Endothelial cell of umbilical vein (primary cell): Measurements from ENCODE around the gene SOWAHD.

Source experiments
- EZH2 ChIP-seq: IDR thresholded peaks from 2 replicates; pipeline ENCODE4 v1.6.1; 2012; ENCODE audit warnings: borderline replicate concordance, low read depth, mild to moderate bottlenecking, moderate library complexity, low read length, inconsistent platforms; ENCODE audit not compliant: severe bottlenecking
- FOS ChIP-seq: IDR thresholded peaks from 2 replicates; pipeline ENCODE4 v1.6.1; 2011; ENCODE audit warnings: mild to moderate bottlenecking, low read length, moderate library complexity, borderline replicate concordance; ENCODE audit not compliant: insufficient read depth
- MYC ChIP-seq: IDR thresholded peaks from one replicate; pipeline ENCODE4 v1.6.1; 2011; ENCODE audit warnings: mild to moderate bottlenecking, low read depth, low read length
- POLR2A ChIP-seq: IDR thresholded peaks from 2 replicates; pipeline ENCODE4 v1.6.1; 2012; ENCODE audit warnings: low read depth, mild to moderate bottlenecking, control low read depth, low read length
- POLR2AphosphoS5 ChIP-seq: IDR thresholded peaks from 2 replicates; pipeline ENCODE4 v1.6.1; 2012; ENCODE audit warnings: low read depth, mild to moderate bottlenecking, control low read depth, low read length, moderate library complexity; ENCODE audit not compliant: insufficient read depth
- TF ChIP-seq, protein P1 (sequence below), 2 donors: IDR thresholded peaks; 1 replicate in 1 of 2; 2 replicates in 1 of 2; pipeline ENCODE4 v1.5.1; 2011; ENCODE audit warnings: low read length in 2 of 2, mild to moderate bottlenecking in 2 of 2, moderate library complexity in 2 of 2, control low read depth in 1 of 2, inconsistent platforms in 1 of 2, low read depth in 1 of 2; ENCODE audit not compliant: insufficient read depth in 1 of 2; ENCODE audit errors: extremely low read depth in 1 of 2
- TF ChIP-seq, protein P2 (sequence below): IDR thresholded peaks from 2 replicates; pipeline ENCODE4 v1.6.1; 2011; ENCODE audit not compliant: insufficient read depth, insufficient read length

DNA sequence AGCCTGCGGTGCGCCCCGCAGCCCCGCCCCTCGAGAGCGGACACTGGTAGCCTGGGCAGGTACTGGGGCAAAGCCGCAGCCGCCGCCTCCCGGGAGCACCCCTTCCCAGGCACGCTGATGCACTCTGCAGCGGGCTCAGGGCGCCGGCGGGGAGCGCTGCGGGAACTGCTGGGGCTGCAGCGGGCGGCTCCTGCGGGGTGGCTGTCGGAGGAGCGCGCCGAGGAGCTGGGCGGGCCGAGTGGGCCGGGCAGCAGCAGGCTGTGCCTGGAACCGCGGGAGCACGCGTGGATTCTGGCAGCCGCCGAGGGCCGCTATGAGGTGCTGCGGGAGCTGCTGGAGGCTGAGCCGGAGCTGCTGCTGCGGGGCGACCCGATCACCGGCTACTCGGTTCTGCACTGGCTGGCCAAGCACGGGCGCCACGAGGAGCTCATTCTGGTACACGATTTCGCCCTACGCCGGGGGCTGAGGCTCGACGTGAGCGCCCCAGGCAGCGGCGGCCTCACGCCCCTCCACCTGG lies 401 bp downstream of the SOWAHD start:
- TF ChIP-seq, protein P1, sequence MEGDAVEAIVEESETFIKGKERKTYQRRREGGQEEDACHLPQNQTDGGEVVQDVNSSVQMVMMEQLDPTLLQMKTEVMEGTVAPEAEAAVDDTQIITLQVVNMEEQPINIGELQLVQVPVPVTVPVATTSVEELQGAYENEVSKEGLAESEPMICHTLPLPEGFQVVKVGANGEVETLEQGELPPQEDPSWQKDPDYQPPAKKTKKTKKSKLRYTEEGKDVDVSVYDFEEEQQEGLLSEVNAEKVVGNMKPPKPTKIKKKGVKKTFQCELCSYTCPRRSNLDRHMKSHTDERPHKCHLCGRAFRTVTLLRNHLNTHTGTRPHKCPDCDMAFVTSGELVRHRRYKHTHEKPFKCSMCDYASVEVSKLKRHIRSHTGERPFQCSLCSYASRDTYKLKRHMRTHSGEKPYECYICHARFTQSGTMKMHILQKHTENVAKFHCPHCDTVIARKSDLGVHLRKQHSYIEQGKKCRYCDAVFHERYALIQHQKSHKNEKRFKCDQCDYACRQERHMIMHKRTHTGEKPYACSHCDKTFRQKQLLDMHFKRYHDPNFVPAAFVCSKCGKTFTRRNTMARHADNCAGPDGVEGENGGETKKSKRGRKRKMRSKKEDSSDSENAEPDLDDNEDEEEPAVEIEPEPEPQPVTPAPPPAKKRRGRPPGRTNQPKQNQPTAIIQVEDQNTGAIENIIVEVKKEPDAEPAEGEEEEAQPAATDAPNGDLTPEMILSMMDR (IDR thresholded peaks at IDR 0.05; ENCODE audit: extremely low read depth in 1 of 2, insufficient read depth in 1 of 2, low read depth in 1 of 2, low read length in 2 of 2): no peak
- TF ChIP-seq, protein P2, sequence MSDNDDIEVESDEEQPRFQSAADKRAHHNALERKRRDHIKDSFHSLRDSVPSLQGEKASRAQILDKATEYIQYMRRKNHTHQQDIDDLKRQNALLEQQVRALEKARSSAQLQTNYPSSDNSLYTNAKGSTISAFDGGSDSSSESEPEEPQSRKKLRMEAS: no peak
- TF ChIP-seq FOS (no peak), POLR2A (no peak), POLR2AphosphoS5 (no peak), EZH2 (no peak), MYC (no peak)
